GM18909 (cell line): ENCODE measurements around the gene TRIM72.
"Not testable (repeated sequence)": the region's sequence is repeated elsewhere in the genome, so short reads cannot be mapped to it uniquely, and the experiment has no call there.

Experiments
- ATAC-seq: cut with Tn5 transposase; IDR thresholded peaks from one replicate; pipeline ENCODE4 v1.9.1; 2021; ENCODE audit warnings: mild to moderate bottlenecking; ENCODE audit not compliant: unreplicated experiment, poor library complexity

Gene TRIM72

GRCh38 chr16:31277659-31278260 lies 63.8 kb downstream of the TRIM72 start:
- no peak for ATAC-seq

DNA sequence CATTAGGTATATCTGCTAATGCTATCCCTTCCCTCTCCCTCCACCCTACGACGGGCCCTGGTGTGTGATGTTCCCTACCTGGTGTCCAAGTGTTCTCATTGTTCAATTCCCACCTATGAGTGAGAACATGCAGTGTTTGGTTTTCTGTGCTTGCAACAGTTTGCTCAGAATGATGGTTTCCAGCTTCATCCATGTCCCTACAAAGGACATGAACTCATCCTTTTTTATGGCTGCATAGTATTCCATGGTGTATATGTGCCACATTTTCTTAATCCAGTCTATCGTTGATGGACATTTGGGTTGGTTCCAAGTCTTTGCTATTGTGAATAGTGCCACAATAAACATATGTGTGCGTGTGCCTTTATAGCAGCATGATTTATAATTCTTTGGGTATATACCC lies 64.9 kb downstream of the TRIM72 start:
- not testable (repeated sequence) for ATAC-seq
